RWPE2 (cell line): Measurements from ENCODE around the gene PDE4DIP.
A peak's percentile ranks its signal among the peaks of the same experiment; 100 is the strongest.
"Not testable (repeated sequence)": the region's sequence is repeated elsewhere in the genome, so short reads cannot be mapped to it uniquely, and the experiment has no call there.

Experiments used
- ATAC-seq: fragments of 200-7000 bp; cut with Tn5 transposase; 3 replicates; pipeline ENCODE4 v1.9.1; 2021; ENCODE audit warnings: low read depth
- DNase-seq: peaks from one replicate; pipeline ENCODE4 v3.0.0-alpha.2; 2020; ENCODE audit warnings: low spot score
- H3K27ac ChIP-seq: fragments of 450-650 bp; 2 replicates; pipeline ENCODE4 v1.5.1; 2017; ENCODE audit warnings: mild to moderate bottlenecking; ENCODE audit not compliant: poor library complexity, severe bottlenecking
- H3K27me3 ChIP-seq: fragments of 250-450 bp; sonication (Bioruptor Pico); 2 replicates; pipeline ENCODE4 v1.5.1; 2021; ENCODE audit warnings: mild to moderate bottlenecking, moderate library complexity; ENCODE audit not compliant: insufficient read depth, poor library complexity, severe bottlenecking
- H3K36me3 ChIP-seq: fragments of 250-450 bp; sonication (Bioruptor Pico); 2 replicates; pipeline ENCODE4 v1.5.1; 2020; ENCODE audit warnings: low read depth, mild to moderate bottlenecking, moderate library complexity
- H3K4me1 ChIP-seq: fragments of 250-450 bp; sonication (Bioruptor Pico); 2 replicates; pipeline ENCODE4 v1.5.1; 2021; ENCODE audit warnings: mild to moderate bottlenecking, moderate library complexity; ENCODE audit not compliant: insufficient read depth, poor library complexity, severe bottlenecking
- H3K4me3 ChIP-seq: fragments of 250-450 bp; sonication (Bioruptor Pico); 2 replicates; pipeline ENCODE4 v1.5.1; 2021; ENCODE audit warnings: mild to moderate bottlenecking, moderate library complexity; ENCODE audit not compliant: severe bottlenecking
- H3K9me3 ChIP-seq: fragments of 250-450 bp; sonication (Bioruptor Pico); 2 replicates; pipeline ENCODE4 v1.5.1; 2021; ENCODE audit warnings: mild to moderate bottlenecking, moderate library complexity; ENCODE audit not compliant: severe bottlenecking
- CTCF ChIP-seq: fragments of 450-650 bp; IDR thresholded peaks from one replicate; pipeline ENCODE4 v1.5.1; 2017; ENCODE audit warnings: mild to moderate bottlenecking, moderate library complexity; ENCODE audit not compliant: poor library complexity, severe bottlenecking

PDE4DIP gene

GRCh38 chr1:149018577-149018976 lies 174.3 kb downstream of the PDE4DIP start:
- H3K27me3 ChIP-seq, H3K27ac ChIP-seq, H3K4me1 ChIP-seq, ATAC-seq, H3K36me3 ChIP-seq, DNase-seq, H3K9me3 ChIP-seq, H3K4me3 ChIP-seq: not testable (repeated sequence)

GRCh38 chr1:149024327-149024726 lies 180.1 kb downstream of the PDE4DIP start:
- H3K27me3 ChIP-seq, H3K27ac ChIP-seq, H3K9me3 ChIP-seq, H3K4me1 ChIP-seq, H3K4me3 ChIP-seq, H3K36me3 ChIP-seq, DNase-seq, ATAC-seq: not testable (repeated sequence)

GRCh38 chr1:149033916-149034315 lies 189.7 kb downstream of the PDE4DIP start:
- H3K36me3 ChIP-seq, H3K4me1 ChIP-seq, H3K27ac ChIP-seq, H3K9me3 ChIP-seq, ATAC-seq, H3K4me3 ChIP-seq, DNase-seq, H3K27me3 ChIP-seq: not testable (repeated sequence)

- not testable (repeated sequence) for DNase-seq, H3K27ac ChIP-seq, H3K27me3 ChIP-seq, H3K36me3 ChIP-seq, H3K4me1 ChIP-seq, ATAC-seq, H3K4me3 ChIP-seq, H3K9me3 ChIP-seq
These were observed 198.8 kb downstream of the PDE4DIP start for GRCh38 chr1:149043056-149043455.

- H3K27ac ChIP-seq, H3K9me3 ChIP-seq, H3K27me3 ChIP-seq, H3K4me1 ChIP-seq, DNase-seq, H3K4me3 ChIP-seq, H3K36me3 ChIP-seq, ATAC-seq: not testable (repeated sequence)
These were observed 220.4 kb downstream of the PDE4DIP start for GRCh38 chr1:149064611-149065010.

GRCh38 chr1:149075505-149076127 lies 231.4 kb downstream of the PDE4DIP start:
- not testable (repeated sequence) for H3K27ac ChIP-seq, DNase-seq, H3K27me3 ChIP-seq, ATAC-seq, H3K4me1 ChIP-seq, H3K9me3 ChIP-seq, H3K4me3 ChIP-seq
- TF ChIP-seq CTCF = peak; percentile 35
- peaks cover 10% of the 10 kb centered on the region for H3K36me3 ChIP-seq
